DOHH2 (cell line): ENCODE results near the gene SLC39A11.

Source experiments
- H3F3A ChIP-seq: fragments of 200-600 bp; sonication (generic), shearing (Covaris generic); 2 replicates; pipeline ENCODE4 v1.6.0; 2016; ENCODE audit warnings: antibody characterized with exemption, mild to moderate bottlenecking; ENCODE audit not compliant: control insufficient read depth, insufficient read depth
- H3K27ac ChIP-seq: fragments of 200-600 bp; sonication (generic); 2 replicates; pipeline ENCODE4 v1.5.1; 2014; ENCODE audit warnings: low read depth, mild to moderate bottlenecking, low read length, moderate library complexity
- H3K27me3 ChIP-seq: fragments of 200-600 bp; sonication (generic); 2 replicates; pipeline ENCODE4 v1.6.1; 2014; ENCODE audit warnings: mild to moderate bottlenecking, low read length, mixed read lengths; ENCODE audit not compliant: control insufficient read depth
- H3K36me3 ChIP-seq: fragments of 200-600 bp; sonication (generic); 2 replicates; pipeline ENCODE4 v1.6.1; 2014; ENCODE audit warnings: mild to moderate bottlenecking, low read length, moderate library complexity, mixed read lengths; ENCODE audit not compliant: control insufficient read depth
- H3K4me1 ChIP-seq: fragments of 200-600 bp; sonication (generic); 2 replicates; pipeline ENCODE4 v1.6.1; 2014; ENCODE audit warnings: mild to moderate bottlenecking, low read length, mixed read lengths; ENCODE audit not compliant: control insufficient read depth
- H3K4me2 ChIP-seq: fragments of 200-600 bp; sonication (generic); 2 replicates; pipeline ENCODE4 v1.6.0; 2014; ENCODE audit warnings: mild to moderate bottlenecking, low read length, moderate library complexity
- H3K4me3 ChIP-seq: fragments of 200-600 bp; sonication (generic); 2 replicates; pipeline ENCODE4 v1.5.1; 2014; ENCODE audit warnings: mild to moderate bottlenecking, low read length, mixed read lengths
- H3K79me2 ChIP-seq: fragments of 200-600 bp; sonication (generic); 2 replicates; pipeline ENCODE4 v1.6.1; 2014; ENCODE audit warnings: mild to moderate bottlenecking, low read length, mixed read lengths; ENCODE audit not compliant: control insufficient read depth
- H3K9me2 ChIP-seq: fragments of 200-600 bp; sonication (generic); replicated peaks from 2 replicates; pipeline ENCODE4 v1.6.1; 2014; ENCODE audit warnings: mild to moderate bottlenecking, low read length, mixed read lengths; ENCODE audit not compliant: control insufficient read depth
- H3K9me3 ChIP-seq: fragments of 200-600 bp; sonication (generic); 2 replicates; pipeline ENCODE4 v1.6.1; 2014; ENCODE audit warnings: antibody characterized with exemption, low read length, mixed read lengths; ENCODE audit not compliant: control insufficient read depth, insufficient read depth
- H4K20me1 ChIP-seq: fragments of 200-600 bp; sonication (generic); 2 replicates; pipeline ENCODE4 v1.6.0; 2014; ENCODE audit warnings: low read depth, mild to moderate bottlenecking, antibody characterized with exemption, low read length, moderate library complexity; ENCODE audit not compliant: control insufficient read depth, insufficient read depth
- EZH2phosphoT487 ChIP-seq: fragments of 200-600 bp; sonication (generic); IDR thresholded peaks from 2 replicates; pipeline ENCODE4 v1.6.1; 2017; ENCODE audit warnings: borderline replicate concordance, mild to moderate bottlenecking, antibody characterized with exemption, low read length, moderate library complexity, mixed read lengths
- TF ChIP-seq, protein P1 (sequence below): fragments of 200-600 bp; sonication (generic); IDR thresholded peaks from one replicate; pipeline ENCODE4 v1.5.1; 2014; ENCODE audit warnings: antibody characterized with exemption, mild to moderate bottlenecking, low read depth, low read length; ENCODE audit not compliant: poor library complexity, severe bottlenecking

The SLC39A11 gene

DNA sequence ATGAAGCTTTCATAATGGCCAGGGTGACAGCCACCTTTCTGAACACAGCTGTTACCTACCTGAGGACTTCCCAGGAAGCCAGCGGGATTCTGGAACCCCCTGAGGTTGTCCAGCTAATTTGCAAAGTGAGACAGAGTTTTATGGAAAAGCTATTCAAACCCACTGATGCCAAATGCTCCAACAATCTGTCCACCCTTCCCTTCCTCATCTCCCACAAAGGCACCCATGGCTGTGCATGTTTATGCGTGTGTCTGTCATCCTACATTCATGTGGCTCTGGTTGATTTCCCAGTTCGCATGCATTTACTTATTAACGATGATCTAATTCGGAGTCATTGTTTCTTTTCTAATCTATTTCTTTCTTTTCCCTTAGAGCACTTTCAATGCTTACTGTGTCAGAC lies 217.1 kb downstream of the SLC39A11 start:
- H3K9me2 ChIP-seq = no peaks in the 10 kb centered on the region
- no peaks in the 10 kb centered on the region for H3K79me2 ChIP-seq
- H4K20me1 ChIP-seq = no peaks in the 10 kb centered on the region
- no peaks in the 10 kb centered on the region for H3K4me1 ChIP-seq
- H3K27ac ChIP-seq = no peak overlapping the region
- H3K4me3 ChIP-seq = no peak overlapping the region
- no peaks in the 10 kb centered on the region for H3F3A ChIP-seq
- H3K36me3 ChIP-seq = no peaks in the 10 kb centered on the region
- peaks cover 17% of the 10 kb centered on the region for H3K9me3 ChIP-seq
- no peaks in the 10 kb centered on the region for H3K27me3 ChIP-seq
- no peak overlapping the region for H3K4me2 ChIP-seq
- no peak for TF ChIP-seq EZH2phosphoT487
- TF ChIP-seq, protein P1, sequence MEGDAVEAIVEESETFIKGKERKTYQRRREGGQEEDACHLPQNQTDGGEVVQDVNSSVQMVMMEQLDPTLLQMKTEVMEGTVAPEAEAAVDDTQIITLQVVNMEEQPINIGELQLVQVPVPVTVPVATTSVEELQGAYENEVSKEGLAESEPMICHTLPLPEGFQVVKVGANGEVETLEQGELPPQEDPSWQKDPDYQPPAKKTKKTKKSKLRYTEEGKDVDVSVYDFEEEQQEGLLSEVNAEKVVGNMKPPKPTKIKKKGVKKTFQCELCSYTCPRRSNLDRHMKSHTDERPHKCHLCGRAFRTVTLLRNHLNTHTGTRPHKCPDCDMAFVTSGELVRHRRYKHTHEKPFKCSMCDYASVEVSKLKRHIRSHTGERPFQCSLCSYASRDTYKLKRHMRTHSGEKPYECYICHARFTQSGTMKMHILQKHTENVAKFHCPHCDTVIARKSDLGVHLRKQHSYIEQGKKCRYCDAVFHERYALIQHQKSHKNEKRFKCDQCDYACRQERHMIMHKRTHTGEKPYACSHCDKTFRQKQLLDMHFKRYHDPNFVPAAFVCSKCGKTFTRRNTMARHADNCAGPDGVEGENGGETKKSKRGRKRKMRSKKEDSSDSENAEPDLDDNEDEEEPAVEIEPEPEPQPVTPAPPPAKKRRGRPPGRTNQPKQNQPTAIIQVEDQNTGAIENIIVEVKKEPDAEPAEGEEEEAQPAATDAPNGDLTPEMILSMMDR = no peak

GRCh38 chr17:72872396-72872795 lies 220.1 kb downstream of the SLC39A11 start:
- Histone ChIP-seq H3K4me2 (no peak overlapping the region), H3K9me3 (peaks cover 10% of the 10 kb centered on the region), H4K20me1 (no peaks in the 10 kb centered on the region), H3F3A (no peaks in the 10 kb centered on the region), H3K4me3 (no peak overlapping the region), H3K4me1 (no peaks in the 10 kb centered on the region), H3K27ac (no peak overlapping the region), H3K9me2 (no peaks in the 10 kb centered on the region), H3K36me3 (no peaks in the 10 kb centered on the region), H3K27me3 (no peaks in the 10 kb centered on the region), H3K79me2 (no peaks in the 10 kb centered on the region)
- no peak for TF ChIP-seq EZH2phosphoT487
- TF ChIP-seq, protein P1 = no peak

DNA sequence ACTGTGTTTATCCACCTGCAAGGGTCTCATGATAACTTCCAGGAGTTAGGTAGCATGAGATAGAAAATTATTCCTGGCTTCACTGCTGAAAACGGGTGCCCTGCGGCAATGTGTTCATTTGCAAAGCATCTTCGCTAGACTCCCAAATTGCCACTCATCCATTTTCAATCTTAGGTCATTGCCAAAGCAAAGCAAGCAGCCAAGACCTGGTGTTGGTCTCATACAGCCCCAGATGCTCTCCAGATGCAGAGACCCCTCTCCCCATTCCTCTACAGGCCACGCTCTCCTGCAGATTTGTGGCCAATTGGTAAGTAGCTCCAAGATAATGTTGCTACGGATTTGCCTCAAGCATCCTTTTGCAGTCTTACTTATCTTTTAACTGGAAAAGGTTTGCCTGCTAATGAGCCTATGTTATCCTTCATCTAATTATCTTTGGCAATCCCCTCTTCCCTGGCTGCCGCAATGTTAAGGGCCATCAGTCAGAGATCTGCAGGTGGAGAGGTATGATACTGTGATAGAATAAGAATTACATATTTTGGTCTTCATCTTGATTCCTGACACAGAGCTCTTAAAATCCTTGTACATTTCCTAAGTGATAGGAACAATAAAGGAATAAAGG lies 222.0 kb downstream of the SLC39A11 start:
- Histone ChIP-seq H3K79me2 (no peaks in the 10 kb centered on the region), H3K27ac (no peak overlapping the region), H3K4me2 (no peak overlapping the region), H3K4me1 (no peaks in the 10 kb centered on the region), H4K20me1 (no peaks in the 10 kb centered on the region), H3K9me3 (no peaks in the 10 kb centered on the region), H3K4me3 (no peak overlapping the region), H3K36me3 (no peaks in the 10 kb centered on the region), H3K27me3 (no peaks in the 10 kb centered on the region), H3K9me2 (no peaks in the 10 kb centered on the region), H3F3A (no peaks in the 10 kb centered on the region)
- TF ChIP-seq, protein P1 = no peak
- TF ChIP-seq EZH2phosphoT487 = no peak

DNA sequence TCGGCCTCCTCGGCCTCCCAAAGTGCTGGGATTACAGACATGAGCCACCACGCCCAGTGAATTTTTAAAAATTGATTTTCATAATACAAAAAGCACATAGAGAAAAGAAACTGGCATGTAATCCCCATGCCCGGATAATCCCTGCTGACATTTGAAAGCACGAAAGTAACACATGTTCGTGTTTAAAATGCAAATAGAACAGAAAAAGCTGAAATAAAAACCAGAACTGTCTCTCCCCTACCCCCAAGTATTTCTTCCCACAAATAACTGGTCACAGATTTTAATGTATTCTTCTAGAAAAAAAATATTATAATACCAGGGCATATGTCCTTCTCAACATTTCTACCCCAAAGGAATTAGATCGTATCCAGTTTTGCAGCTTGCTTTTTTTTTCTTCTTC lies 222.9 kb downstream of the SLC39A11 start:
- H3K9me2 ChIP-seq = no peaks in the 10 kb centered on the region

More for the DNA sequence above, 222.9 kb downstream of the SLC39A11 start:
- Histone ChIP-seq H3K9me3 (no peaks in the 10 kb centered on the region), H3K79me2 (no peaks in the 10 kb centered on the region), H3K4me2 (no peak overlapping the region), H3F3A (no peaks in the 10 kb centered on the region), H4K20me1 (no peaks in the 10 kb centered on the region), H3K4me1 (no peaks in the 10 kb centered on the region), H3K27me3 (no peaks in the 10 kb centered on the region), H3K36me3 (no peaks in the 10 kb centered on the region), H3K4me3 (no peak overlapping the region), H3K27ac (no peak overlapping the region)
- TF ChIP-seq, protein P1 = no peak
- TF ChIP-seq EZH2phosphoT487 = no peak
